AG09319 (cell line): Measurements from ENCODE around the gene LZTS3.
"Not testable (repeated sequence)": the region's sequence is repeated elsewhere in the genome, so short reads cannot be mapped to it uniquely, and the experiment has no call there.

Experiments
- DNase-seq: peaks from one replicate; pipeline ENCODE4 v3.0.0-alpha.2; 2010; ENCODE audit warnings: low read depth; ENCODE audit errors: extremely low read depth
- TF ChIP-seq, protein P1 (sequence below): IDR thresholded peaks from 2 replicates; pipeline ENCODE4 v1.5.1; 2011; ENCODE audit warnings: low read depth, mild to moderate bottlenecking, inconsistent platforms, low read length, moderate library complexity

LZTS3 gene

DNA sequence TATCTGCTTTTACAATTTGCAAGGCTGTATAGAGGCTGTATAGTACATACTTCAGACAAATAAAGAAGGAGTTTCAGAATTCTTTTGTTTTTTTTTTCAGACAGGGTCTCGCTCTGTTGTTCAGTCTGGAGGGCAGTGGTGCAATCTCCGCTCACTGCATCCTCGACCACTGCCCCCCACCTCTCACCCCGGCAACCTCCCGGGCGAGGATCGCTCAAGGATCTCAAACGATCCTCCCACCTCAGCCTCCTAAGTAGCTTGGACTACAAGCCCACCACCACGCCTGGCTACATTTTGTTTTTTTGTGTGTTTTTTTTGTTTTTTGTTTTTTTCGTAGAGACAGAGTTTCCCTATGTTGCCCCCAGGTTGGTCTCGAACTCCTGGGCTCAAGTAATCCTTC is 15.5 kb downstream of the LZTS3 start:
- TF ChIP-seq, protein P1, sequence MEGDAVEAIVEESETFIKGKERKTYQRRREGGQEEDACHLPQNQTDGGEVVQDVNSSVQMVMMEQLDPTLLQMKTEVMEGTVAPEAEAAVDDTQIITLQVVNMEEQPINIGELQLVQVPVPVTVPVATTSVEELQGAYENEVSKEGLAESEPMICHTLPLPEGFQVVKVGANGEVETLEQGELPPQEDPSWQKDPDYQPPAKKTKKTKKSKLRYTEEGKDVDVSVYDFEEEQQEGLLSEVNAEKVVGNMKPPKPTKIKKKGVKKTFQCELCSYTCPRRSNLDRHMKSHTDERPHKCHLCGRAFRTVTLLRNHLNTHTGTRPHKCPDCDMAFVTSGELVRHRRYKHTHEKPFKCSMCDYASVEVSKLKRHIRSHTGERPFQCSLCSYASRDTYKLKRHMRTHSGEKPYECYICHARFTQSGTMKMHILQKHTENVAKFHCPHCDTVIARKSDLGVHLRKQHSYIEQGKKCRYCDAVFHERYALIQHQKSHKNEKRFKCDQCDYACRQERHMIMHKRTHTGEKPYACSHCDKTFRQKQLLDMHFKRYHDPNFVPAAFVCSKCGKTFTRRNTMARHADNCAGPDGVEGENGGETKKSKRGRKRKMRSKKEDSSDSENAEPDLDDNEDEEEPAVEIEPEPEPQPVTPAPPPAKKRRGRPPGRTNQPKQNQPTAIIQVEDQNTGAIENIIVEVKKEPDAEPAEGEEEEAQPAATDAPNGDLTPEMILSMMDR, result no peak
- DNase-seq, result no peak

DNA sequence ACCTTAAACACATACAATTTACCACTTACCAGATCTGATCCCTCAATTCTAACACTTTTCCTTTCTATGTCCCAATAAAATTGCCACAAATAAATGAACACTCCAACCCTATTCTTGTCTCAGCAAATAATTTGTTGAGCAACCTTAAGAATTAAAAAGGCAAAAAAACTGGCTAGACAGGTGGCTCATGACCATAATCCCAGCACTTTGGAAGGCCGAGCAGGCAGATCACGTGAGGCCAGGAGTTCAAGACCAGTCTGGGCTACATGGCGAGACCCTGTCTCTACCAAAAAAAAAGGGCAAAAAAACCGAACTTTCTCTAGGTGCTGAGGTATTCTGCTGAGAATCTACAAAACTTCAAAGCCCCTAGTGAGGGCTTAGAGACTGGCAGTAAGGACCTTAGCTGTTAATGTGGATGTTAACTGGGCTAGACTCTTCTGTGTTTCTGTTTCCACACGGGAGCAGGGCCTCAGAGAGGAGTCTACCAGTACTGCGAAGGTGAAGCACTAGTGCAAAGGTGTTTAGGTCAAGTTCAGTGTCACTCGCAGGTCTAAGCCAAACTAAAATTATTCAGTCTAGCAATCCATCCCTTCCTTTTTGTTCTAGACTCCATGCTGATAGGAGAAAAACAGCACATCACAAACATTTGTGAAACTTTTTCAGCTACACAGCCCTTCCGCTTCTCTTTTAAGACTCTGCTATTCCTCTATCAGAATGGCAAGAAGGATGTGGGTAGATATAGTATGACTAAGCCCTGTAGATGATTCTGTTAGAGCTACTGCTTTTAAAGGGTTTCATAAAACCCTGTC is 16.3 kb downstream of the LZTS3 start:
- TF ChIP-seq, protein P1, result no peak
- no peak for DNase-seq

DNA sequence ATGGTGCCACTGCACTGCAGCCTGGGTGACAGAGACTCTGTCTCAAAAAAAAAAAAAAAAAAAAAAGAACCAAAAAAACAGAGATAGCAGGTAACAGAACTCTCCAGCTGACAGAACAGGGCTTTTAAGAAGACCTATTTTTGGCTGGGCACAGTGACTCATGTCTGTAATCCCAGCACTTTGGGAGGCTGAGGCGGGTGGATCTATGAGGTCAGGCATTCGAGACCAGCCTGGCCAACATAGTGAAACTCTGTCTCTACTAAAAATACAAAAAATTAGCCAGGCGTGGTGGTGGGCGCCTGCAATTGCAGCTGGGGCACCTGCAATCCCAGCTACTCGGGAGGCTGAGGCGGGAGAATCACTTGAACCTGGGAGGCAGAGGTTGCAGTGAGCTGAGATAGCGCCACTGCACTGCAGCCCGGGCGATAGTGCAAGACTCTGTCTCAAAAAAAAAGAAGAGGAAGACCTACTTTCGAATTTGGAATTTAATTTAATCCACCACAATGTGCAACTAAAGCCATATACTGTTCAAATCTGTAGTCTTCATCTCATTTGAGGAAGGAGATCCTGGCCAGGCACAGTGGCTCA is 21.2 kb downstream of the LZTS3 start:
- DNase-seq, result not testable (repeated sequence)

DNA sequence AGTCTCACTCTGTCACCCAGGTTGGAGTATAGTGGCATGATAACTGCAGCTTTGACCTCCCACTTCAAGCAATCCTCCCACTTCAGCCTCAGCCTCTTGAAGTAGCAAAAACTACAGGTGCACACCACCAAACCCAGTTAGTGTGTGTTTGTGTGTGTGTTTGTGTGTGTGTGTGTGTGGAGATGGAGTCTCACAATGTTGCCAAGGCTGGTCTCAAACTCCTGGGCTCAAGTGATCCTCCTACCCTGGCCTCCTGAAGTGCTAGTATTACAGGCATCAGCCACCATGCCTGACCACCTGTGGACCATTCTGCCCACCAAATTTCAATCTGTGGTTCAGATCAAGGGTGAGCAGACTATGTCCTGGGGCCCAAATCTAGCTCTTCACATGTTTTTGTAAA is 22.4 kb downstream of the LZTS3 start:
- TF ChIP-seq, protein P1, result no peak
- no peak for DNase-seq

DNA sequence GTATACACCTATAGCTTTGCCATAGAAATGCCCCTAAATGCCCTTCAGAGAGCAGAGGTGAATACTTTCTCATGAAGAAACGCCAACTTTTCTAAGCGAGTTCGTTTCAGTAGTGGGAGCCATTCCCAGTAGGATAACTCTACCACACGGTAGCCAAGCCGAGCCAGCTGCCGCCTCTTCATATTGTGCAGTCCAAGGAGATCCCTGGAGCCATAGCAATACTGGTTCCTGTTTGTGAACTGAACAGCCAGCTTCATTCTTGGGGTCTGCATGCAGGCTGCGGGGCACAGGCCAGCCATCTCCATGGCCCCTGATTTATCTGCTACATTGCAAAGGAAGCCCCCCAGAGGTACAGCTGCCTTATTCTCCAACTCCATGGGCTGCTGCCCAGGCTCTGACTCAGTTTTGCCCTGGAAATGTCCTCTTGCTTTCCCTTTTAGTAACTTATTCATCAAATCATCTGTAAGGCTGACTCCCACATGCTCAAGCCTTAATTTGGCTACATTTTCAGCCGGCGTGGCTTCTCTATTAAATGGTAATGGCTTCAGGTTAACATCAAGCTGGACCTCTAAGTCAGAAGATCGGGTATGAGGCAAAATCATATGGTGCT is 26.5 kb downstream of the LZTS3 start:
- TF ChIP-seq, protein P1, result no peak
- DNase-seq, result no peak

DNA sequence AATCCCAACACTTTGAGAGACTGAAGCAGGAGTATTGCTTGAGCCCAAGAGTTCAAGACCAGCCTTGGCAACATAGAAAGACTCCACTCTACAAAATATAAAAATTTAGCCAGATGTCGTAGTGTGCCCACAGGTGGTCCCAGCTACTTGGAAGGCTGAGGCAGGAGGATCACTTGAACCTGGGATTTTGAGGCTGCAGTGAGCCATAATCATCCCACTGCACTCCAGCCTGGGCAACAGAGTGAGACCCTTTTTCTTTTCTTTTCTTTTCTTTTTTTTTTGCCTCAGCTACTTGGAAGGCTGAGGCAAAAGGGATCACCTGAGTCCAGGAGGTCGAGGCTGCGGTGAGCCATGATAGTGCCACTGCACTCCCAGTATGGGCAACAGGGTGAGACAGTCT is 31.6 kb downstream of the LZTS3 start:
- TF ChIP-seq, protein P1, result no peak

DNA sequence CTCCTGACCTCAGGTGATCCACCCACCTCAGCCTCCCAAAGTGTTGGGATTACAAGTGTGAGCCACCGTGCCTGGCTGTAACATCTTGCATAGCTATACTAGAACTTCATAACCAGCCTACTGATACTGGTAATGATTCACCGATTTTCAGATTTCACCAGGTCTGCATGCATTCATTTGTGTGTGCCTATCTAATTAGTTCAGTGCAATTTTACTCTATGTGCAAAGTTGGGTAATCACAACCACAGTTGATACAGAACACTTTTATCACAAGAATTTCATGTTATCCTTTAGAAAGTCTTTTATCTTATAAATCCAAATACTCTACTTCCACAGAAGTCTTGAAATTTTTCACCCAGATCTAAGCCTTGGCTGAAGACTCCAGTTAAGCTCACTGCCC is 35.9 kb downstream of the LZTS3 start:
- TF ChIP-seq, protein P1, result no peak
- DNase-seq, result no peak

More for the DNA sequence above, 31.6 kb downstream of the LZTS3 start:
- no peak for DNase-seq
